Upper lobe of left lung (tissue), 6 donors: ENCODE data around the gene GSTT2B. TPM values are rescaled to one million over a fixed set of nuclear protein-coding genes. Genes with fewer than 3 reads are reported as not detected.
"Not testable (repeated sequence)": the region's sequence is repeated elsewhere in the genome, so short reads cannot be mapped to it uniquely, and the experiment has no call there.

ENCODE experiments used
- ATAC-seq, 2 donors: fragments of 200-7000 bp; cut with Tn5 transposase; one replicate each; pipeline ENCODE4 v1.9.1; 2022; ENCODE audit warnings: mild to moderate bottlenecking in 2 of 2, moderate library complexity in 2 of 2; ENCODE audit not compliant: low FRiP score in 2 of 2
- DNase-seq, 2 donors: peaks; one replicate each; pipeline ENCODE4 v3.0.0-alpha.2; 2019 to 2020
- H3K27ac ChIP-seq, 4 donors: fragments of 200-600 bp; sonication (generic); one replicate each; pipeline ENCODE4 v1.5.1; 2016 to 2019
- H3K27me3 ChIP-seq, 4 donors: fragments of 200-600 bp; sonication (generic); one replicate each; pipeline ENCODE4 v1.5.1; 2017 to 2019
- H3K36me3 ChIP-seq, 4 donors: fragments of 200-600 bp; sonication (generic); one replicate each; pipeline ENCODE4 v1.5.1; 2016 to 2019
- H3K4me1 ChIP-seq, 4 donors: fragments of 200-600 bp; sonication (generic); one replicate each; pipeline ENCODE4 v1.5.1; 2018 to 2019
- H3K4me3 ChIP-seq, 4 donors: fragments of 200-600 bp; sonication (generic); one replicate each; pipeline ENCODE4 v1.5.1; 2017 to 2019; ENCODE audit warnings: mild to moderate bottlenecking in 2 of 4, moderate library complexity in 1 of 4
- H3K9me3 ChIP-seq, 4 donors: fragments of 200-600 bp; sonication (generic); one replicate each; pipeline ENCODE4 v1.5.1; 2018 to 2019
- CTCF ChIP-seq, 6 experiments: fragments of 450-650 bp in 4 of 6; fragments of 200-600 bp in 2 of 6; sonication (generic) in 2 of 6; IDR thresholded peaks; one replicate each; pipeline ENCODE4 v1.5.1; 2016 to 2019; ENCODE audit warnings: antibody characterized with exemption in 6 of 6
- WGBS, 2 donors: methylation state at CpG; one replicate each; pipeline ENCODE4 v1.1.5; 2017 to 2018; 5-methylcytosine and 5-hydroxymethylcytosine counted together
- total RNA-seq, 6 donors: library from RNA; depleted of rRNA in 4 of 6; stranded (reverse); fragments of >200 nt in 4 of 6; gene quantifications; one replicate each; pipeline versions ENCODE4 v1.1.0 to v1.2.1, GENCODE V29; 2016 to 2021
- donor health status: DM: no; HTN: no; CAD: no; lungs with moderate emphysema.
- donor health status: DM: no; HTN: yes; CAD: no; lungs with severe emphysema.

GSTT2B gene
- total RNA-seq, 6 donors from 2014 or later: 1.9 to 19.8 (median 7.5) TPM

DNA sequence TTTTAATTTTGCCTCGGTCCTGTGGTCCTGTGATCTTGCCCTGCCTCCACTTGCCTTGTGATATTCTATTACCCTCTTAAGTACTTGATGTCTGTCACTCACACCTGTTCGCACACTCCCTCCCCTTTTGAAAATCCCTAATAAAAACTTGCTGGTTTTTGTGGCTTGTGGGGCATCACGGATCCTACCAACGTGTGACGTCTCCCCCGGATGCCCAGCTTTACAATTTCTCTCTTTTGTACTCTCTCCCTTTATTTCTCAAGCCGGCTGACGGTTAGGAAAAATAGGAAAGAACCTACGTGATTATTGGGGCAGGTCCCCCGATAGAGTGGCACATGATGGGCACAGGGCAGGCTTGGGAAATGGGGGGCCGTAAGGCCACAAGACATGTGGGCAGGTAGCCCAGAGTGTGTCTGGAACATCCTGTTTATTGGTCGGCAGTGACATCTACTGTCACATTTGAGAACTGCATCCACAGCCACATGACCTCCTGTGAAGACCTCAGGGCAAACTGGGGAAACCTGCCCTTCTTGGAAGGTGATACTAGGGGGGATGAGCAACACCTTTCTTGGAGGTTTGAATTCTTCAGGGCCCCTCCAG, 4.6 kb downstream of the GSTT2B start:
- not testable (repeated sequence) for H3K27ac ChIP-seq, H3K36me3 ChIP-seq, H3K4me1 ChIP-seq, H3K27me3 ChIP-seq, H3K4me3 ChIP-seq, H3K9me3 ChIP-seq
- TF ChIP-seq CTCF (IDR thresholded peaks at IDR 0.05): peak; percentile 84 to 95 (median 89)
- DNase-seq (peak in 1 of 2 donors; percentile 73), ATAC-seq (peak; percentile 56 to 81)
- WGBS, 2 donors: 25 to 28% methylated on average over 12 of the region's 12 CpGs

DNA sequence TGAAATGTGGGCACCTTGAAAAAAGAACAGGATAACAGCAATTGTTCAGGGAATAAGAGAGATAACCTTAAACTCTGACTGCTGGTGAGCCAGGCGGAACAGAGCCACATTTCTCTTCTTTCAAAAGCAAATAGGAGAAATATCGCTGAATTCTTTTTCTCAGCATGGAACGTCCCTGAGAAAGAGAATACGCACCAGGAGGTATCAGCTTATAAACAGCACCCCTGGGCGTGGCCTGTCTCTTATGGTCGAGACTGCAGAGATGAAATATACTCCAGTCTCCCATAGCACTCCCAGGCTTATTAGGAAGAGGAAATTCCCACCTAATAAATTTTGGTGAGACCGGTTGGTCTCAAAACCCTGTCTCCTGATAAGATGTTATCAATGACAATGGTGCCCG, 5.1 kb downstream of the GSTT2B start:
- not testable (repeated sequence) for H3K4me3 ChIP-seq
- 68 to 70% methylated on average over 7 to 8 of the region's 8 CpGs for WGBS, 2 donors

GRCh38 chr22:23954991-23955305, 6.0 kb downstream of the GSTT2B start:
- H3K27me3 ChIP-seq, H3K4me3 ChIP-seq, DNase-seq, H3K9me3 ChIP-seq, H3K36me3 ChIP-seq, ATAC-seq, H3K4me1 ChIP-seq, H3K27ac ChIP-seq: not testable (repeated sequence)
- 61 to 64% methylated on average over 5 to 6 of the region's 6 CpGs for WGBS, 2 donors

More for the DNA sequence above, 5.1 kb downstream of the GSTT2B start:
- not testable (repeated sequence) for H3K27me3 ChIP-seq, DNase-seq, H3K27ac ChIP-seq, H3K36me3 ChIP-seq, H3K4me1 ChIP-seq, ATAC-seq, H3K9me3 ChIP-seq

- not testable (repeated sequence) for ATAC-seq, DNase-seq, H3K36me3 ChIP-seq, H3K9me3 ChIP-seq, H3K27ac ChIP-seq, H3K4me3 ChIP-seq, H3K27me3 ChIP-seq, H3K4me1 ChIP-seq
- 75 to 85% methylated on average over 8 of the region's 8 CpGs for WGBS, 2 donors
These were observed 6.6 kb downstream of the GSTT2B start for GRCh38 chr22:23954193-23954990.

DNA sequence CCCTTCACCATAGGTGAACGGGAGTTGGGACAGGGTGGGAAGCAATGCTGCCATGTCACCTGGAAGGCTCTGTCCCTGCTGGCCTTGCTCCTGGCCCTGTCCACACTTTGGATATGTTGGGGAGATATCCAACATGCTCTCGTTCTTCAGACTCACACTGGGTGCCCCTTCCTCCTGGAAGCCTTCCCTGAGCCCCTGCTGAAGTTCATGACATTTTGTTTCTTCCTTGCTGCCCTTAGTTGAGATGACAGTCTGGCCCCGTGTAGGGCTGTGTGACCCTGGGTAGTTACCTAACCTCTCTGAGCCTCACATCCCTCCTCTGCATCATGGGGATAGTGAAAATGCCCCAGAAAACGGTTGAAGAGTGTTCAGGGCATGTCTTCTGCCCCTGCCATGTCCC, 7.5 kb downstream of the GSTT2B start:
- not testable (repeated sequence) for H3K4me3 ChIP-seq, H3K4me1 ChIP-seq, ATAC-seq, H3K9me3 ChIP-seq, H3K27ac ChIP-seq, H3K27me3 ChIP-seq, DNase-seq, H3K36me3 ChIP-seq
- WGBS, 2 donors: 66 to 69% methylated on average over 4 of the region's 4 CpGs

GRCh38 chr22:23952794-23953405, 8.1 kb downstream of the GSTT2B start:
- not testable (repeated sequence) for H3K4me1 ChIP-seq, H3K27me3 ChIP-seq, H3K4me3 ChIP-seq, H3K9me3 ChIP-seq, H3K36me3 ChIP-seq, ATAC-seq, H3K27ac ChIP-seq
- WGBS, 2 donors: 64 to 78% methylated on average over 11 of the region's 11 CpGs
- peak in 1 of 2 donors; percentile 22 for DNase-seq

- DNase-seq, H3K27me3 ChIP-seq, H3K9me3 ChIP-seq, ATAC-seq, H3K36me3 ChIP-seq, H3K4me1 ChIP-seq, H3K4me3 ChIP-seq, H3K27ac ChIP-seq: not testable (repeated sequence)
- WGBS, 2 donors: 63 to 74% methylated on average over 1 to 2 of the region's 2 CpGs
These were observed 9.6 kb downstream of the GSTT2B start for GRCh38 chr22:23951383-23951782.

GRCh38 chr22:23949764-23950163, 11.2 kb downstream of the GSTT2B start:
- DNase-seq: peak in 1 of 2 donors; percentile 52

GRCh38 chr22:23947391-23947790, 13.6 kb downstream of the GSTT2B start:
- H3K9me3 ChIP-seq, ATAC-seq, H3K4me3 ChIP-seq, H3K36me3 ChIP-seq, DNase-seq, H3K4me1 ChIP-seq, H3K27ac ChIP-seq, H3K27me3 ChIP-seq: not testable (repeated sequence)
- 35 to 80% methylated on average over 2 to 3 of the region's 3 CpGs for WGBS, 2 donors

More at GRCh38 chr22:23949764-23950163, 11.2 kb downstream of the GSTT2B start:
- H3K9me3 ChIP-seq, H3K36me3 ChIP-seq, H3K27me3 ChIP-seq, H3K4me3 ChIP-seq, H3K4me1 ChIP-seq, H3K27ac ChIP-seq, ATAC-seq: not testable (repeated sequence)
- WGBS, 2 donors: 82 to 91% methylated on average over 18 of the region's 18 CpGs

GRCh38 chr22:23940166-23940565, 20.8 kb downstream of the GSTT2B start:
- not testable (repeated sequence) for H3K27ac ChIP-seq, ATAC-seq
- 92 to 100% methylated on average over 2 to 5 of the region's 14 CpGs for WGBS, 2 donors

More at GRCh38 chr22:23940166-23940565, 20.8 kb downstream of the GSTT2B start:
- H3K36me3 ChIP-seq, H3K4me1 ChIP-seq, H3K27me3 ChIP-seq, H3K9me3 ChIP-seq, DNase-seq, H3K4me3 ChIP-seq: not testable (repeated sequence)
